Measurements from ENCODE around the gene TRIM44. TPM values are rescaled to one million over a fixed set of nuclear protein-coding genes. Genes with fewer than 3 reads are reported as not detected.
A peak's percentile ranks its signal among the peaks of the same experiment; 100 is the strongest.

TRIM44 gene
- total and polyA plus RNA-seq, 12 donors: 5.5 to 89.8 (median 34.1) TPM

GRCh38 chr11:35740061-35740799 lies 77.7 kb downstream of the TRIM44 start:
- H3K4me3 ChIP-seq: no peak overlapping the region
- H3K27me3 ChIP-seq: no peaks in the 10 kb centered on the region
- H3K9me3 ChIP-seq (replicated peaks in 1 of 3): no peaks in the 10 kb centered on the region
- intact Hi-C loops (cut with DNase I): no loop called here
- peaks cover 0 to 17% of the 10 kb centered on the region in 2 donors for H3K4me1 ChIP-seq (replicated peaks in 1 of 2)
- no peaks in the 10 kb centered on the region for H3K36me3 ChIP-seq (replicated peaks in 1 of 2)
- H3K27ac ChIP-seq: no peak overlapping the region
- no peak for TF ChIP-seq POLR2A (IDR thresholded peaks at IDR 0.05)
- TF ChIP-seq, protein P1, sequence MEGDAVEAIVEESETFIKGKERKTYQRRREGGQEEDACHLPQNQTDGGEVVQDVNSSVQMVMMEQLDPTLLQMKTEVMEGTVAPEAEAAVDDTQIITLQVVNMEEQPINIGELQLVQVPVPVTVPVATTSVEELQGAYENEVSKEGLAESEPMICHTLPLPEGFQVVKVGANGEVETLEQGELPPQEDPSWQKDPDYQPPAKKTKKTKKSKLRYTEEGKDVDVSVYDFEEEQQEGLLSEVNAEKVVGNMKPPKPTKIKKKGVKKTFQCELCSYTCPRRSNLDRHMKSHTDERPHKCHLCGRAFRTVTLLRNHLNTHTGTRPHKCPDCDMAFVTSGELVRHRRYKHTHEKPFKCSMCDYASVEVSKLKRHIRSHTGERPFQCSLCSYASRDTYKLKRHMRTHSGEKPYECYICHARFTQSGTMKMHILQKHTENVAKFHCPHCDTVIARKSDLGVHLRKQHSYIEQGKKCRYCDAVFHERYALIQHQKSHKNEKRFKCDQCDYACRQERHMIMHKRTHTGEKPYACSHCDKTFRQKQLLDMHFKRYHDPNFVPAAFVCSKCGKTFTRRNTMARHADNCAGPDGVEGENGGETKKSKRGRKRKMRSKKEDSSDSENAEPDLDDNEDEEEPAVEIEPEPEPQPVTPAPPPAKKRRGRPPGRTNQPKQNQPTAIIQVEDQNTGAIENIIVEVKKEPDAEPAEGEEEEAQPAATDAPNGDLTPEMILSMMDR (IDR thresholded peaks at IDR 0.05): no peak
- WGBS, 4 donors: 50 to 62% (median 56%) methylated on average over 4 of the region's 4 CpGs
- peak in 2 of 7 donors; percentile 18 to 27 for DNase-seq

DNA sequence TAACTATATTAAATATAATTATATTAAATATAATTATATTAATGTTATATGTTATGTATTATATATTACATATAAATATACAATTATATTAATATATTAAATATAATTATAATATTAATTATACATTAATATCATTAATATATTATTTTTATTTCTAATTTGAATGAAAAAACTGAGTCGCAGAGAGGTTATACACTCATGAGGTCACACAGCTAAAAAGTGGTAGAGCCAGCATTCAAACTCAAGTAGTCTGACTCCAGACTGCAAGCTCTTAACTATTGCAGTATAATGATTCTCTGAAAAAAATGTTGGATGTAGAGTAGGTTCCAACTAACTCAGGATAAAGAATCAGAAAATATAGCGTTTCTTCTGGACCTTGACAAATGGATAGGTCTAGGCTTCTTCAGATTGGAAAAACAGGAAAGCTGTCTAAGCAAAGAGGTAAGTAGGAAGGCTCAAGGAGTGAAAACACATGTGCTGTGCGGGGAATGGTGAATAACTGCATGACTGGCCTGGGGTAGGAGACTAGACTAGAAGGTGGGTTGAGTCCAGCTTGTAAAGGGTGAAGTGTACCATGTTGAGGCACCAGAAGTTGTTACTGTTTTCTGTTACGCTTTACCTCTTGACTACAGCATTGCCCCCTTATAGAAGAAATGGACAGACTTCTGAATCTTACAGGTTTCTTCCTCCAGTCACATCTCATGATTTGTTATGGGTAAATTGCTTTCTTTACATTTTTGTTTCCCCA lies 80.3 kb downstream of the TRIM44 start:
- DNase-seq: no peak
- H3K4me1 ChIP-seq (replicated peaks in 1 of 2): peaks cover 0 to 17% of the 10 kb centered on the region in 2 donors
- no peaks in the 10 kb centered on the region for H3K9me3 ChIP-seq (replicated peaks in 1 of 3)
- no peak for TF ChIP-seq POLR2A (IDR thresholded peaks at IDR 0.05)
- TF ChIP-seq, protein P1 (IDR thresholded peaks at IDR 0.05): no peak
- H3K27ac ChIP-seq: no peak overlapping the region
- H3K36me3 ChIP-seq (replicated peaks in 1 of 2): no peaks in the 10 kb centered on the region
- H3K27me3 ChIP-seq: no peaks in the 10 kb centered on the region
- intact Hi-C loops (cut with DNase I): no loop called here
- 97 to 100% (median 98%) methylated on average over 4 of the region's 4 CpGs for WGBS, 4 donors
- H3K4me3 ChIP-seq: no peak overlapping the region

GRCh38 chr11:35746356-35747153 lies 84.0 kb downstream of the TRIM44 start:
- intact Hi-C loops (cut with DNase I): no loop called here
- peaks cover 0 to 8% of the 10 kb centered on the region in 2 donors for H3K4me1 ChIP-seq (replicated peaks in 1 of 2)
- H3K27ac ChIP-seq: no peak overlapping the region
- no peak for TF ChIP-seq POLR2A (IDR thresholded peaks at IDR 0.05)
- TF ChIP-seq, protein P1 (IDR thresholded peaks at IDR 0.05): no peak
- no peak for DNase-seq
- no peak overlapping the region for H3K4me3 ChIP-seq
- no peaks in the 10 kb centered on the region for H3K27me3 ChIP-seq
- no peaks in the 10 kb centered on the region for H3K9me3 ChIP-seq (replicated peaks in 1 of 3)
- 83 to 86% (median 85%) methylated on average over 4 of the region's 4 CpGs for WGBS, 4 donors
- no peaks in the 10 kb centered on the region for H3K36me3 ChIP-seq (replicated peaks in 1 of 2)

- 92 to 97% (median 95%) methylated on average over 4 of the region's 4 CpGs for WGBS, 4 donors
- H3K4me1 ChIP-seq (replicated peaks in 1 of 2): peaks cover 0 to 9% of the 10 kb centered on the region in 2 donors
- no peaks in the 10 kb centered on the region for H3K9me3 ChIP-seq (replicated peaks in 1 of 3)
- DNase-seq: no peak
- no peaks in the 10 kb centered on the region for H3K27me3 ChIP-seq
- H3K4me3 ChIP-seq: no peak overlapping the region
- no peak overlapping the region for H3K27ac ChIP-seq
- TF ChIP-seq POLR2A (IDR thresholded peaks at IDR 0.05): no peak
- TF ChIP-seq, protein P1 (IDR thresholded peaks at IDR 0.05): no peak
- no peaks in the 10 kb centered on the region for H3K36me3 ChIP-seq (replicated peaks in 1 of 2)
- intact Hi-C loops (cut with DNase I): no loop called here
Observed at GRCh38 chr11:35747668-35748067, 85.1 kb downstream of the TRIM44 start.
